ENCODE measurements around the gene EIF3B. TPM values are rescaled to one million over a fixed set of nuclear protein-coding genes. Genes with fewer than 3 reads are reported as not detected.

EIF3B gene
- total and polyA plus RNA-seq, 2 donors from 2014 or later, result 65.5 to 107 TPM

DNA sequence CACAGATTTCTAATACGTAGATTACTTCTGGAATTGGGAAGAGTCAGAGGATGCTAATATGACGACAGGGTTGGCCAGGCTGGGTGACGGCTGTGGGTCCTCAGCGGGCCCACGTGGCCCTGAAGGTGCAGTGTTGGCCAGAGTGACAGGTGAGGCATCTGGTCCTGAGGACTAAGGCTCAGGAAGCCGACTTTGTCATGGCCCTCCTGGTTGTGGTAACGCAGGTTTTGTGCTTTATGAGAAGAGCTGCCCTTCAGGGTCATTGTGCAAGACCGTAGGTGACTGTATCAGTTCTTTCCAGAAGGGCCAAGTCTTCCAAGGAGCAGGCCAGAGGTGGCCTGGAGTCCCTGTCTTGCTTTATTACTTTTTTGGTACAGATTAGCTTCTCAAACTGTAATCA is 2.5 kb downstream of the EIF3B start:
- H3K4me3 ChIP-seq (ENCODE audit: low read length in 3 of 3), result no peak overlapping the region
- intact Hi-C loops (cut with DNase I), result no loop called here
- no peaks in the 10 kb centered on the region for H3K9me3 ChIP-seq (ENCODE audit: control insufficient read depth in 2 of 3, insufficient read depth in 1 of 3, low read length in 3 of 3)
- peaks cover 0 to 18% (median 6%) of the 10 kb centered on the region in 3 donors for H3K4me1 ChIP-seq (ENCODE audit: control insufficient read depth in 2 of 3, insufficient read depth in 2 of 3, low read depth in 1 of 3, low read length in 3 of 3)
- FAIRE-seq (no peak), DNase-seq (no peak)
- TF ChIP-seq, protein P1, sequence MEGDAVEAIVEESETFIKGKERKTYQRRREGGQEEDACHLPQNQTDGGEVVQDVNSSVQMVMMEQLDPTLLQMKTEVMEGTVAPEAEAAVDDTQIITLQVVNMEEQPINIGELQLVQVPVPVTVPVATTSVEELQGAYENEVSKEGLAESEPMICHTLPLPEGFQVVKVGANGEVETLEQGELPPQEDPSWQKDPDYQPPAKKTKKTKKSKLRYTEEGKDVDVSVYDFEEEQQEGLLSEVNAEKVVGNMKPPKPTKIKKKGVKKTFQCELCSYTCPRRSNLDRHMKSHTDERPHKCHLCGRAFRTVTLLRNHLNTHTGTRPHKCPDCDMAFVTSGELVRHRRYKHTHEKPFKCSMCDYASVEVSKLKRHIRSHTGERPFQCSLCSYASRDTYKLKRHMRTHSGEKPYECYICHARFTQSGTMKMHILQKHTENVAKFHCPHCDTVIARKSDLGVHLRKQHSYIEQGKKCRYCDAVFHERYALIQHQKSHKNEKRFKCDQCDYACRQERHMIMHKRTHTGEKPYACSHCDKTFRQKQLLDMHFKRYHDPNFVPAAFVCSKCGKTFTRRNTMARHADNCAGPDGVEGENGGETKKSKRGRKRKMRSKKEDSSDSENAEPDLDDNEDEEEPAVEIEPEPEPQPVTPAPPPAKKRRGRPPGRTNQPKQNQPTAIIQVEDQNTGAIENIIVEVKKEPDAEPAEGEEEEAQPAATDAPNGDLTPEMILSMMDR (IDR thresholded peaks at IDR 0.05; ENCODE audit: borderline replicate concordance, extremely low read depth, insufficient read depth), result no peak
- H3K27me3 ChIP-seq (ENCODE audit: control insufficient read depth, insufficient read depth, low read length), result no peaks in the 10 kb centered on the region
- no peak overlapping the region for H3K27ac ChIP-seq (ENCODE audit: low read depth in 2 of 2, low read length in 2 of 2)
- peaks cover 2 to 13% (median 6%) of the 10 kb centered on the region in 3 donors for H3K36me3 ChIP-seq (ENCODE audit: control insufficient read depth in 2 of 3, insufficient read depth in 3 of 3, low read length in 3 of 3)
- no peak overlapping the region for H3K9ac ChIP-seq (ENCODE audit: low read length in 3 of 3)

GRCh38 chr7:2357571-2357970 is 2.9 kb downstream of the EIF3B start:
- no peak for DNase-seq
- Histone ChIP-seq H3K36me3 (ENCODE audit: control insufficient read depth in 2 of 3, insufficient read depth in 3 of 3, low read length in 3 of 3) (peaks cover 2 to 17% (median 10%) of the 10 kb centered on the region in 3 donors), H3K27ac (ENCODE audit: low read depth in 2 of 2, low read length in 2 of 2) (no peak overlapping the region), H3K9me3 (ENCODE audit: control insufficient read depth in 2 of 3, insufficient read depth in 1 of 3, low read length in 3 of 3) (no peaks in the 10 kb centered on the region), H3K4me3 (ENCODE audit: low read length in 3 of 3) (no peak overlapping the region), H3K4me1 (ENCODE audit: control insufficient read depth in 2 of 3, insufficient read depth in 2 of 3, low read depth in 1 of 3, low read length in 3 of 3) (peaks cover 0 to 18% (median 6%) of the 10 kb centered on the region in 3 donors), H3K27me3 (ENCODE audit: control insufficient read depth, insufficient read depth, low read length) (no peaks in the 10 kb centered on the region), H3K9ac (ENCODE audit: low read length in 3 of 3) (no peak overlapping the region)
- intact Hi-C loops (cut with DNase I), result no loop called here
- no peak for FAIRE-seq
- TF ChIP-seq, protein P1 (IDR thresholded peaks at IDR 0.05; ENCODE audit: borderline replicate concordance, extremely low read depth, insufficient read depth), result no peak

DNA sequence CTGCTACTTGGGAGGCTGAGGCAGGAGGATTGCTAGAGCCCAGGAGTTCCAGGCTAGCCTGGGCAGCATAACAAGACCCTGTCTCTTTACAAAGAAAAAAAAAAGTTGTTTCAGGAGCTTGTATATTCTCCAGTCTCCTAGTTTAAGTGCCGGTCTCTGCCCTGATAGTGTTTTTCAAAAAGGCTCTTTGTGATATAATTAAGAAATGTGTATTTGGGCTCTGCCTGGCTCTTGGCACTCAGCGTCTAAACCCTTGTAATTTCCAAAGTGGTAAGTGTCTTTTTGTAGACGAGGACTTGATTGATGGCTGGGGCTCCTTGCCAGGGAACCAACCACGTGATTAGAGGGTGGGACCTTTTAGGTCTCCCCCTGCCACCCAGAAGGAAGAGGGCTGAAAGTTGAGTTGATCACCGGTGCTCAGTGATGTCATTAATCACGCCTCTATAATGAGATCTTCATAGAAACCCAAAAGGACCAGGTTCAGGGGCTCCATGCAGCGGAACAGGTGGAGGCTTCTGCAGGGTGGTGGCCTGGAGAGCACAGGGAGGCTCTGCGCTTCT is 4.4 kb downstream of the EIF3B start:
- Histone ChIP-seq H3K36me3 (ENCODE audit: control insufficient read depth in 2 of 3, insufficient read depth in 3 of 3, low read length in 3 of 3) (peaks cover 2 to 29% (median 18%) of the 10 kb centered on the region in 3 donors), H3K4me3 (ENCODE audit: low read length in 3 of 3) (no peak overlapping the region), H3K9me3 (ENCODE audit: control insufficient read depth in 2 of 3, insufficient read depth in 1 of 3, low read length in 3 of 3) (no peaks in the 10 kb centered on the region), H3K4me1 (ENCODE audit: control insufficient read depth in 2 of 3, insufficient read depth in 2 of 3, low read depth in 1 of 3, low read length in 3 of 3) (peaks cover 0 to 13% (median 0%) of the 10 kb centered on the region in 3 donors), H3K9ac (ENCODE audit: low read length in 3 of 3) (no peak overlapping the region), H3K27me3 (ENCODE audit: control insufficient read depth, insufficient read depth, low read length) (no peaks in the 10 kb centered on the region), H3K27ac (ENCODE audit: low read depth in 2 of 2, low read length in 2 of 2) (no peak overlapping the region)
- FAIRE-seq (no peak), DNase-seq (no peak)
- intact Hi-C loops (cut with DNase I), result no loop called here
- TF ChIP-seq, protein P1 (IDR thresholded peaks at IDR 0.05; ENCODE audit: borderline replicate concordance, extremely low read depth, insufficient read depth), result no peak

DNA sequence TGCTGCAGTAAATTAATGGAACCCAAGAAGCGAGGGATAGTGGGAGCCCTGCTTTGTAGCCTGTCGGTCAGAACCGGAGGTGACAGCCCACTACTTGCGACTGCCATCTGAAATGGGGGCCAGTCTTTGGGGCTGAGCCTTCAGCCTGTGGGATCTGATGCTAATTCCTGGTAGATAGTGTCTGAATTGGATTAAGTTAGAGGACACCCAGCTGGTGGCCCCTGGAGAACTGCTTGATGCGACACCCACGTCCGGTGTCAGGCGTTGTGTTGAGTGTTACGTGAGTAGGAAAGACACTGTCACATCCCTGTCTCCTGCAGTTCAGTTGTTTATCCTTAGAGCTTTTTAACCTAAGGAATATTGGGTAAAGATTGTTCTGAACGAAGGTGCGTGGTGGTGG is 5.0 kb downstream of the EIF3B start:
- FAIRE-seq, result no peak

More for the DNA sequence above, 5.0 kb downstream of the EIF3B start:
- TF ChIP-seq, protein P1 (IDR thresholded peaks at IDR 0.05; ENCODE audit: borderline replicate concordance, extremely low read depth, insufficient read depth), result no peak
- H3K36me3 ChIP-seq (ENCODE audit: control insufficient read depth in 2 of 3, insufficient read depth in 3 of 3, low read length in 3 of 3), result peaks cover 7 to 35% (median 23%) of the 10 kb centered on the region in 3 donors
- no peak for DNase-seq
- no peak overlapping the region for H3K9ac ChIP-seq (ENCODE audit: low read length in 3 of 3)
- H3K27me3 ChIP-seq (ENCODE audit: control insufficient read depth, insufficient read depth, low read length), result no peaks in the 10 kb centered on the region
- intact Hi-C loops (cut with DNase I), result no loop called here
- no peak overlapping the region for H3K4me3 ChIP-seq (ENCODE audit: low read length in 3 of 3)
- no peaks in the 10 kb centered on the region for H3K9me3 ChIP-seq (ENCODE audit: control insufficient read depth in 2 of 3, insufficient read depth in 1 of 3, low read length in 3 of 3)
- H3K4me1 ChIP-seq (ENCODE audit: control insufficient read depth in 2 of 3, insufficient read depth in 2 of 3, low read depth in 1 of 3, low read length in 3 of 3), result peaks cover 0 to 13% (median 0%) of the 10 kb centered on the region in 3 donors
- H3K27ac ChIP-seq (ENCODE audit: low read depth in 2 of 2, low read length in 2 of 2), result no peak overlapping the region

Measured in kidney (tissue), 14 donors.